Right lung (tissue), 5 donors: Measurements from ENCODE around the gene PTGR1. TPM values are rescaled to one million over a fixed set of nuclear protein-coding genes. Genes with fewer than 3 reads are reported as not detected.
"Not testable (repeated sequence)": the region's sequence is repeated elsewhere in the genome, so short reads cannot be mapped to it uniquely, and the experiment has no call there.

Experiments used
- DNase-seq, 2 donors: peaks; one replicate each; pipeline ENCODE4 v3.0.0-alpha.2; 2013
- polyA plus RNA-seq, 5 donors: library from polyadenylated mRNA; unstranded; fragments of 120-200 nt; gene quantifications; one replicate each; pipeline versions ENCODE4 v1.2.1 to v1.2.3, GENCODE V29; 2013; ENCODE audit warnings: inconsistent platforms in 1 of 5, low replicate concordance in 1 of 5; ENCODE audit not compliant: insufficient read length in 5 of 5, insufficient read depth in 1 of 5

The PTGR1 gene
- polyA plus RNA-seq, 5 donors = 47.1 to 100 (median 93.2) TPM

- no peak for DNase-seq
These were observed 40.3 kb downstream of the PTGR1 start for GRCh38 chr9:111559000-111559610.

DNA sequence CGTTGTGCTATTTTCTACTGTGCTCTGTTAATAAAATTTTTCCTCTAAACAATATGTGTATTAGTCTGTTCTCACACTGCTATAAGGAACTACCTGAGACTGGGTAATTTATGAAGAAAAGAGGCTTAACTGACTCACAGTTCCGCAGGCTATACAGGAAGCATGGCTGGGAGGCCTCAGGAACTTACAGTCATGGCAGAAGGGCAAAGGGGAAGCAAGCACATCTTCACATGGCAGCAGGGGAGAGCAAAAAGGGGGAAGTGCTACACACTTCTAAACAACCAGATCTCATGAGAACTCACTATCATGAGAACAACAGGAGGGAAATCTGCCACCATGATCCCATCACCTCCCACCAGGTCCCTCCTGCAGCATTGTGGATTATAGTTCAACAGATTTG lies 44.0 kb downstream of the PTGR1 start:
- DNase-seq = not testable (repeated sequence)

DNA sequence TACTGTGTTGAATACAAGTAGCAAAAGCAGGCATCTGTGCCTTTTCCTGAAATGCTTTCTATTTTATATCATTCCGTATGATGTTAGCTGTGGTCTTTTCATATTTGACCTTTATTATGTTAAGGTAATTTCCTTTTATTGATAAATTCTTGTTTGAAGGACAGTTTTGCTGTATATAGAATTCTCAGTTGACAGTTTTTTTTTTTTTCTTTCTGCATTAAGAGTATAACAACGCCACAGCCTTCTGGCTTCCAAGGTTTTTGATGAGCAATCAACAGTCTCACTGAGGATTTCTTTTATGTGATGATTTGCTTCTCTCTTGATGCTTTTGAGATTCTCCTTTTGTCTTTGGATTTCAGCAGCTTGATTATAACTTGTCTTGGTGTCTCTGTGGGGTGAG lies 50.8 kb downstream of the PTGR1 start:
- no peak for DNase-seq

GRCh38 chr9:111542497-111543254 lies 56.8 kb downstream of the PTGR1 start:
- DNase-seq = no peak

GRCh38 chr9:111533099-111533790 lies 66.2 kb downstream of the PTGR1 start:
- DNase-seq = no peak

DNA sequence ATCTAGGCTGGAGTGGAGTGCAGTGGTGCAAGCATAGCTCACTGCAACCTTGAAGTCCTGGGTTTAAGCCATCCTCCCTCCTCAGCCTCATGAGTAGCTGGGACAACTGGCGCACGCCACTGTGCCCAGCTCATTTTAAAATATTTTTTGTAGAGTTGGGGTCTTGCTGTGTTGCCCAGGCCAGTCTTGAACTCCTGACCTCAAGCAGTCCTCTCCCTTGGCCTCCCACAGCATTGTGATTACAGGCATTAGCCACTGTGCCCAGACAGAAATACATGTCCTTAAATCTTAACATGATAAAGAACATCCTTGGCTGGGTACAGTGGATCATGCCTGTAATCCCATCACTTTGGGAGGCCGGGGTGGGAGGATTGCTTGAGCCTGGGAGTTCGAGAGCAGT lies 67.7 kb downstream of the PTGR1 start:
- DNase-seq = no peak

- no peak for DNase-seq
These were observed 69.7 kb downstream of the PTGR1 start for GRCh38 chr9:111529787-111530186.

GRCh38 chr9:111527347-111527746 lies 72.1 kb downstream of the PTGR1 start:
- no peak for DNase-seq

GRCh38 chr9:111525056-111525977 lies 74.1 kb downstream of the PTGR1 start, which contains the start of gene ZNF483:
TSS of gene ZNF483 (plus strand) at chr9:111525179. CDS start at chr9:111527396, 2,217 bp downstream.
- DNase-seq = peak; percentile 81 to 82

GRCh38 chr9:111524731-111525055 lies 74.8 kb downstream of the PTGR1 start:
- DNase-seq = no peak

DNA sequence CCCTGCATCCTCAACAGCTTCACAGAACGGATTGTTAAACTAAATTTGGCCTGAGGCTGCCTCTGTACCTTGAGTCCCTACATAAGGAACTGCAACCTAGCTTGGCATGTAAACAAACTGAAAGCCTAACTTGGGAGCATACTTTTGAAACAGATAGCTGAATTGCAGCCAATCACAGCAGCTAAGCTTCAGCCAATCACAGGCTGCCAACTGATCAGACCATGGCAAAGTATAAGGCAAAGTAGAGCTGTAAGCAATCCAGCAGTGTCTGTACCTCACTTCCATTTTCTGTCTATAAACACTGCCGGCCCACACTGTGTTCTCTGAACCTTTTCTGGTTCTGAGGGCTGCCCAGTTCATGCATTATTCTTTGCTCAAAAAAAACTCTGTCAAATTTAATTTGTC lies 83.4 kb downstream of the PTGR1 start:
- no peak for DNase-seq

GRCh38 chr9:111514967-111515366 lies 84.5 kb downstream of the PTGR1 start:
- no peak for DNase-seq

Other genes starting within 250 kb of the PTGR1 start
- 10 to 100 TPM; 70.2 to 92.0 (median 84.9) TPM for gene ECPAS, start 115.3 kb downstream of the PTGR1 start, polyA plus RNA-seq
- gene ZNF483, start 74.5 kb downstream of the PTGR1 start, polyA plus RNA-seq = 1 to 10 TPM; 1.8 to 4.4 (median 2.5) TPM
- gene DNAJC25, start 31.7 kb upstream of the PTGR1 start, polyA plus RNA-seq = 10 to 100 TPM; 11.2 to 14.8 (median 13.5) TPM
- gene GNG10, start 62.0 kb upstream of the PTGR1 start, polyA plus RNA-seq = 10 to 100 TPM; 64.4 to 92.3 (median 71.3) TPM
- gene SHOC1, start 195.3 kb upstream of the PTGR1 start, polyA plus RNA-seq = under 1 TPM; 0.27 to 0.46 (median 0.43) TPM